Esophagus squamous epithelium (tissue), 5 donors: ENCODE measurements around the gene ATP8A1. TPM values are rescaled to one million over a fixed set of nuclear protein-coding genes. Genes with fewer than 3 reads are reported as not detected.

Experiments
- DNase-seq: peaks from one replicate; lab custom pipeline; 2025; lab: John Stamatoyannopoulos, UW
- H3K27ac ChIP-seq, 4 donors: fragments of 200-600 bp; sonication (generic); one replicate each; pipeline ENCODE4 v1.5.1; 2016 to 2019; ENCODE audit warnings: mild to moderate bottlenecking in 1 of 4
- H3K27me3 ChIP-seq, 4 donors: fragments of 200-600 bp; sonication (generic); 1 replicate in 3 of 4; 2 replicates in 1 of 4; pipeline versions ENCODE4 v1.5.1 to v1.6.0; 2017 to 2021; ENCODE audit warnings: antibody characterized with exemption in 1 of 4
- H3K36me3 ChIP-seq, 3 donors: fragments of 200-600 bp; sonication (generic); one replicate each; pipeline ENCODE4 v1.5.1; 2016 to 2019
- H3K4me1 ChIP-seq, 3 donors: fragments of 200-600 bp; sonication (generic); one replicate each; pipeline ENCODE4 v1.5.1; 2017 to 2019
- H3K4me3 ChIP-seq, 4 donors: fragments of 200-600 bp; sonication (generic); 1 replicate in 3 of 4; 2 replicates in 1 of 4; pipeline ENCODE4 v1.5.1; 2016 to 2019; ENCODE audit warnings: mild to moderate bottlenecking in 2 of 4, moderate library complexity in 1 of 4
- H3K9me3 ChIP-seq, 3 donors: fragments of 200-600 bp; sonication (generic); one replicate each; pipeline ENCODE4 v1.5.1; 2016 to 2019
- CTCF ChIP-seq, 6 experiments: fragments of 450-650 bp in 4 of 6; fragments of 200-600 bp in 2 of 6; sonication (generic) in 2 of 6; IDR thresholded peaks; one replicate each; pipeline ENCODE4 v1.5.1; 2016 to 2019; ENCODE audit warnings: antibody characterized with exemption in 6 of 6, mild to moderate bottlenecking in 4 of 6, moderate library complexity in 4 of 6
- POLR2A ChIP-seq, 4 donors: fragments of 450-650 bp; IDR thresholded peaks; one replicate each; pipeline ENCODE4 v1.6.1; 2017; ENCODE audit warnings: antibody characterized with exemption in 4 of 4, mild to moderate bottlenecking in 4 of 4, moderate library complexity in 3 of 4
- WGBS, 2 donors: methylation state at CpG; one replicate each; pipeline ENCODE4 v1.1.5; 2018; 5-methylcytosine and 5-hydroxymethylcytosine counted together
- intact Hi-C: fragments of 100-400 bp; cut with DNase I; formaldehyde crosslinking; loops from one replicate; pipeline ENCODE4 v1.15.0; 2022
- total RNA-seq, 4 donors: library from RNA; depleted of rRNA; stranded (reverse); fragments of >200 nt; gene quantifications; one replicate each; pipeline ENCODE4 v1.1.0, GENCODE V29; 2016
- donor health status: DM: yes; HTN: yes; CAD: no.

Gene ATP8A1
- total RNA-seq, 4 donors from 2014 or later, result 1.9 to 11.8 (median 3.3) TPM

- Histone ChIP-seq H3K4me1 (no peaks in the 10 kb centered on the region), H3K27ac (no peak overlapping the region), H3K36me3 (no peaks in the 10 kb centered on the region), H3K4me3 (no peak overlapping the region), H3K9me3 (no peaks in the 10 kb centered on the region), H3K27me3 (no peaks in the 10 kb centered on the region)
- 81 to 86% methylated on average over 7 of the region's 7 CpGs for WGBS, 2 donors
- TF ChIP-seq CTCF (IDR thresholded peaks at IDR 0.05) (no peak), POLR2A (IDR thresholded peaks at IDR 0.05) (no peak)
- intact Hi-C loops, result no loop called here
- no peak for DNase-seq
Measured at GRCh38 chr4:42492962-42493361, 163.9 kb downstream of the ATP8A1 start.

- H3K36me3 ChIP-seq, result no peaks in the 10 kb centered on the region
- no peak overlapping the region for H3K4me3 ChIP-seq
- no peak for DNase-seq
- peaks cover 0 to 11% (median 4%) of the 10 kb centered on the region in 3 donors for H3K4me1 ChIP-seq
- 80 to 94% methylated on average over 3 of the region's 3 CpGs for WGBS, 2 donors
- no peaks in the 10 kb centered on the region for H3K27me3 ChIP-seq
- intact Hi-C loops, result no loop called here
- no peaks in the 10 kb centered on the region for H3K9me3 ChIP-seq
- TF ChIP-seq CTCF (IDR thresholded peaks at IDR 0.05) (no peak), POLR2A (IDR thresholded peaks at IDR 0.05) (no peak)
- H3K27ac ChIP-seq, result no peak overlapping the region
Measured at GRCh38 chr4:42490015-42490414, 166.9 kb downstream of the ATP8A1 start.

- Histone ChIP-seq H3K27ac (no peak overlapping the region), H3K27me3 (no peaks in the 10 kb centered on the region), H3K4me3 (no peak overlapping the region), H3K36me3 (no peaks in the 10 kb centered on the region), H3K4me1 (peaks cover 0 to 12% (median 4%) of the 10 kb centered on the region in 3 donors), H3K9me3 (no peaks in the 10 kb centered on the region)
- DNase-seq, result no peak
- whole genome bisulfite sequencing, 2 donors, result 80 to 81% methylated on average over 6 of the region's 6 CpGs
- no peak for TF ChIP-seq CTCF (IDR thresholded peaks at IDR 0.05)
- no peak for TF ChIP-seq POLR2A (IDR thresholded peaks at IDR 0.05)
- intact Hi-C loops, result no loop called here
Measured at GRCh38 chr4:42489095-42489494, 167.8 kb downstream of the ATP8A1 start.

- TF ChIP-seq CTCF (IDR thresholded peaks at IDR 0.05), result no peak
- TF ChIP-seq POLR2A (IDR thresholded peaks at IDR 0.05), result no peak
- no peak overlapping the region for H3K4me3 ChIP-seq
- no peak overlapping the region for H3K27ac ChIP-seq
- DNase-seq, result no peak
- no peaks in the 10 kb centered on the region for H3K9me3 ChIP-seq
- WGBS, 2 donors, result 92 to 93% methylated on average over 3 of the region's 3 CpGs
- intact Hi-C loops, result no loop called here
- peaks cover 0 to 17% (median 8%) of the 10 kb centered on the region in 3 donors for H3K4me1 ChIP-seq
- no peaks in the 10 kb centered on the region for H3K27me3 ChIP-seq
- H3K36me3 ChIP-seq, result no peaks in the 10 kb centered on the region
Measured at GRCh38 chr4:42488554-42488953, 168.4 kb downstream of the ATP8A1 start.

GRCh38 chr4:42488114-42488513, 168.8 kb downstream of the ATP8A1 start:
- TF ChIP-seq CTCF (IDR thresholded peaks at IDR 0.05), result no peak
- TF ChIP-seq POLR2A (IDR thresholded peaks at IDR 0.05), result no peak
- DNase-seq, result no peak
- H3K27ac ChIP-seq, result no peak overlapping the region
- H3K4me1 ChIP-seq, result peaks cover 0 to 20% (median 8%) of the 10 kb centered on the region in 3 donors
- no peaks in the 10 kb centered on the region for H3K36me3 ChIP-seq
- intact Hi-C loops, result no loop called here
- no peak overlapping the region for H3K4me3 ChIP-seq
- no peaks in the 10 kb centered on the region for H3K27me3 ChIP-seq
- no peaks in the 10 kb centered on the region for H3K9me3 ChIP-seq
- 86 to 91% methylated on average over 2 of the region's 2 CpGs for WGBS, 2 donors
